MCF 10A (cell line): Measurements from ENCODE around the gene HOPX. TPM values are rescaled to one million over a fixed set of nuclear protein-coding genes. Genes with fewer than 3 reads are reported as not detected.

ENCODE experiments used
- BruUV-seq: library from RNA; stranded (reverse); fragments of 400-500 nt; replicated peaks from 2 replicates; lab custom pipeline; 2021; lab: Mats Ljungman, UMichigan
- CTCF ChIA-PET: fragments of 300-600 bp; sonication (Branson Sonifier 250); formaldehyde crosslinking; extraction: SDS; loops from one replicate; lab custom pipeline; 2021; ENCODE audit warnings: antibody characterized with exemption, inconsistent platforms; lab: Yijun Ruan, JAX
- POLR2A ChIA-PET: fragments of 300-600, 350-650 bp; sonication (Branson Sonifier 250); formaldehyde crosslinking; extraction: SDS; loops from one replicate; lab custom pipeline; 2020; ENCODE audit warnings: antibody characterized with exemption, inconsistent platforms; lab: Yijun Ruan, JAX
- DNase-seq: peaks from one replicate; pipeline ENCODE4 v3.0.0-alpha.2; 2018; ENCODE audit not compliant: unreplicated experiment
- H3K27ac Mint-ChIP-seq: one replicate; pipeline ENCODE4 v1.8.0; 2022; ENCODE audit warnings: mild to moderate bottlenecking, low read depth, mixed read lengths; ENCODE audit not compliant: unreplicated experiment
- H3K27me3 Mint-ChIP-seq: one replicate; pipeline ENCODE4 v1.8.0; 2022; ENCODE audit warnings: mixed read lengths; ENCODE audit not compliant: insufficient read depth, unreplicated experiment
- H3K36me3 Mint-ChIP-seq: one replicate; pipeline ENCODE4 v1.8.0; 2022; ENCODE audit warnings: mild to moderate bottlenecking, moderate library complexity, mixed read lengths; ENCODE audit not compliant: insufficient read depth, unreplicated experiment
- H3K4me1 Mint-ChIP-seq: one replicate; pipeline ENCODE4 v1.8.0; 2022; ENCODE audit warnings: mixed read lengths; ENCODE audit not compliant: insufficient read depth, unreplicated experiment
- H3K4me3 Mint-ChIP-seq: one replicate; pipeline ENCODE4 v1.8.0; 2022; ENCODE audit warnings: mild to moderate bottlenecking, moderate library complexity, mixed read lengths; ENCODE audit not compliant: unreplicated experiment
- H3K9me3 Mint-ChIP-seq: one replicate; pipeline ENCODE4 v1.8.0; 2022; ENCODE audit warnings: mixed read lengths; ENCODE audit not compliant: unreplicated experiment
- intact Hi-C: fragments of 100-400 bp; cut with micrococcal nuclease; formaldehyde crosslinking; loops from 2 replicates; pipeline ENCODE4 v1.14.1; 2022
- total RNA-seq: library from RNA; stranded (reverse); gene quantifications from 2 replicates; pipeline ENCODE4 v1.2.3, GENCODE V29; 2022
- TF ChIP-seq, protein P1 (sequence below): fragments of 200-600 bp; IDR thresholded peaks from one replicate; pipeline ENCODE4 v1.8.0; 2022; ENCODE audit warnings: antibody characterized with exemption, mild to moderate bottlenecking; ENCODE audit not compliant: unreplicated experiment

The HOPX gene
- total RNA-seq, 1 experiment from 2014 or later: not detected

DNA sequence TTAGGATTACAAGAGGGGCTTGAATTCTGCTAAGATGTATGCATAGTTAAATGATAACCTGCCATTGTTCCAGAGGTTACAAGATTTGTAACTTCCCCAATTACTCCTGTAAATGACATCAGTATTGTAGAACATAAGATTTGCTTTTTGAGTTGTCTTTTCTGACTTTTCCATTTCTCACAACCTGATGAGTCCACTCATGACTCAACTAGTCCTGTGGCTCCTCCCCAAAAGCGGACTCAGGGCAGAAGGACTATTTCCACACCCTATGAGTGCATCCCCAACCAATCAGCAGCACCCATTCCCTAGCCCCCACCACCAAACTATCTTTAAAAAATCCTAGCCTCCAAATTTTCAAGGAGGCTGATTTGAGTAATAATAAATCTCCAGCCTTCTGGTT is 54.7 kb downstream of the HOPX start:
- H3K4me1 Mint-ChIP-seq: peaks cover 33% of the 10 kb centered on the region
- intact Hi-C loops: no loop called here
- ChIA-PET CTCF (interaction anchor here (0.6 to 2.9 kb wide), 3 partner anchors 11 to 278 kb away, joined by 3 to 10 read pairs (median 3); no protein-coding TSS in a partner anchor), POLR2A (no interaction called here)
- H3K27me3 Mint-ChIP-seq: no peaks in the 10 kb centered on the region
- H3K9me3 Mint-ChIP-seq: peaks cover 10% of the 10 kb centered on the region
- TF ChIP-seq, protein P1, sequence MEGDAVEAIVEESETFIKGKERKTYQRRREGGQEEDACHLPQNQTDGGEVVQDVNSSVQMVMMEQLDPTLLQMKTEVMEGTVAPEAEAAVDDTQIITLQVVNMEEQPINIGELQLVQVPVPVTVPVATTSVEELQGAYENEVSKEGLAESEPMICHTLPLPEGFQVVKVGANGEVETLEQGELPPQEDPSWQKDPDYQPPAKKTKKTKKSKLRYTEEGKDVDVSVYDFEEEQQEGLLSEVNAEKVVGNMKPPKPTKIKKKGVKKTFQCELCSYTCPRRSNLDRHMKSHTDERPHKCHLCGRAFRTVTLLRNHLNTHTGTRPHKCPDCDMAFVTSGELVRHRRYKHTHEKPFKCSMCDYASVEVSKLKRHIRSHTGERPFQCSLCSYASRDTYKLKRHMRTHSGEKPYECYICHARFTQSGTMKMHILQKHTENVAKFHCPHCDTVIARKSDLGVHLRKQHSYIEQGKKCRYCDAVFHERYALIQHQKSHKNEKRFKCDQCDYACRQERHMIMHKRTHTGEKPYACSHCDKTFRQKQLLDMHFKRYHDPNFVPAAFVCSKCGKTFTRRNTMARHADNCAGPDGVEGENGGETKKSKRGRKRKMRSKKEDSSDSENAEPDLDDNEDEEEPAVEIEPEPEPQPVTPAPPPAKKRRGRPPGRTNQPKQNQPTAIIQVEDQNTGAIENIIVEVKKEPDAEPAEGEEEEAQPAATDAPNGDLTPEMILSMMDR: no peak
- no peak overlapping the region for H3K27ac Mint-ChIP-seq
- no peak for DNase-seq
- H3K36me3 Mint-ChIP-seq: no peaks in the 10 kb centered on the region
- no TSS peak for BruUV-seq
- H3K4me3 Mint-ChIP-seq: no peak overlapping the region

DNA sequence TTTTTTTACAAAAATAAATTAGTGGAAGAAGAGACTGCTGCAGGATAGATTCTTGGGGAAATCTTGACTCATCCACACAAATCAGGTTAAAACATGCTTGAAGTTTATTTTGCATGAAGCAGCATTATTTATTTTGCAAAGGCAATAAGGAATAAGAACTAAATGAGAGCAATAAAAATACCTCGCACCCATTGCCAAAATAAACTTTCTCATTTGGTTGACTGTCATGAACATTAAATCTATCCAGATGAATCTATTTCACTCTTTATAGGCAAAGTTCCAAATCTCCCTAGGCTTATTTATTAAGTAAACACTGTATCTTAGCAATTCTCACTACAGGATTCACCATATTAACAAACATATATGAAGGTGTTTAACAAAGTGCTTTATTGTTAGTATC is 58.9 kb downstream of the HOPX start:
- Mint-ChIP-seq H3K36me3 (no peaks in the 10 kb centered on the region), H3K4me1 (peaks cover 34% of the 10 kb centered on the region), H3K27ac (peak overlapping the region; percentile 80), H3K27me3 (no peaks in the 10 kb centered on the region), H3K4me3 (no peak overlapping the region), H3K9me3 (peaks cover 10% of the 10 kb centered on the region)
- ChIA-PET POLR2A (interaction anchor here (0.6 to 1.2 kb wide), 2 partner anchors 9 to 1202 kb away, joined by 3 to 8 read pairs; no protein-coding TSS in a partner anchor), CTCF (no interaction called here)
- intact Hi-C loops: no loop called here
- BruUV-seq: no TSS peak
- TF ChIP-seq, protein P1: no peak
- DNase-seq: peak; percentile 77

DNA sequence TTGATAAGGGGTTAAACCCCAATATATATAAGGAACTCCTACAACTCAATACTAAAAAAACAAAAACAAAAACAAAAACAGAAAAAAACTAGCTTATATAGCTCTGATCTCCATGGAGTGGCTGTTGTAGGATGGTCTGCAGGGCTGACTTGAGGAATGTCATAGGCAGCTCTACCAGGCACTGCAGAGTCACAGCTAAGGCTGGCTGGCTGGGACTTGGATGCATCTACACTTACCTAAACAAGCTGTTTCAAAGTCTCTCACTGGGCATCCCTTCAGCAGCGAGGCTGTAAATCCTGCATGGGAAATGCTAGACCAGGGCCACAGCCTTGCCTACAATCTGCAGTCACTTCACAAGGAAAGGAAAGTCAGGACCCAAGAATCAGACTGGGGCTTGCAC is 61.3 kb downstream of the HOPX start:
- intact Hi-C loops: no loop called here
- no peaks in the 10 kb centered on the region for H3K9me3 Mint-ChIP-seq
- H3K27me3 Mint-ChIP-seq: no peaks in the 10 kb centered on the region
- H3K4me3 Mint-ChIP-seq: no peak overlapping the region
- CTCF ChIA-PET: interaction anchor here (0.5 to 1.2 kb wide), 10 partner anchors 8 to 759 kb away, joined by 3 to 6 read pairs (median 3); no protein-coding TSS in a partner anchor
- BruUV-seq: no TSS peak
- POLR2A ChIA-PET: interaction anchor here (1.2 to 1.4 kb wide), 2 partner anchors 21 to 180 kb away, joined by 4 to 6 read pairs; no protein-coding TSS in a partner anchor
- no peak overlapping the region for H3K27ac Mint-ChIP-seq
- no peaks in the 10 kb centered on the region for H3K36me3 Mint-ChIP-seq
- DNase-seq: no peak
- H3K4me1 Mint-ChIP-seq: peaks cover 34% of the 10 kb centered on the region
- TF ChIP-seq, protein P1: no peak

DNA sequence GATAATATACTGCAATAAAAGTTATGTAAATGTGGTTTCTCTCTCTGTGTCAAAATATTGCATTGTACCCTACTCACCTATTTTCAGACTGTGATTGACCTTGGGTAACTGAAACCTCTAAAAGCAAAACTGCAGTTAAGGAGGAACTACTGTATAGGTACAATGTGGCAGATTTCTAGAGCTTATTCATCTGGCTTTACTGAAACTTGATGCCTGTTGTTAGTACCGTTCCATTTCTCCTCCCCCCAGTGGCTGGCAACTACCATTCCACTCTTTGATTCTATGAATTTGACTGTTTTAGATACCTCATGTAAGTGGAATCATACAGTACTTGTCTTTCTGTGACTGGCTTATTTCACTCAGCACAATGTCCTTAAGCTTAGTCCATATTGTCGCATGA is 61.9 kb downstream of the HOPX start:
- Mint-ChIP-seq H3K27ac (no peak overlapping the region), H3K27me3 (no peaks in the 10 kb centered on the region), H3K4me3 (no peak overlapping the region), H3K36me3 (no peaks in the 10 kb centered on the region), H3K4me1 (peaks cover 34% of the 10 kb centered on the region), H3K9me3 (no peaks in the 10 kb centered on the region)
- BruUV-seq: no TSS peak
- intact Hi-C loops: no loop called here
- TF ChIP-seq, protein P1: no peak
- peak; percentile 47 for DNase-seq
- POLR2A ChIA-PET: interaction anchor here (1.2 to 1.4 kb wide), 2 partner anchors 22 to 181 kb away, joined by 4 to 6 read pairs; no protein-coding TSS in a partner anchor
- CTCF ChIA-PET: interaction anchor here (0.5 to 1.5 kb wide), 6 partner anchors 19 to 214 kb away, joined by 3 to 6 read pairs (median 3); no protein-coding TSS in a partner anchor
